T-helper 1 cell (primary cell): ENCODE data around the gene S100A8.

Experiments
- DNase-seq, 5 donors: peaks; one replicate each; pipeline ENCODE4 v3.0.0-alpha.2; 2012 to 2020

The S100A8 gene

DNA sequence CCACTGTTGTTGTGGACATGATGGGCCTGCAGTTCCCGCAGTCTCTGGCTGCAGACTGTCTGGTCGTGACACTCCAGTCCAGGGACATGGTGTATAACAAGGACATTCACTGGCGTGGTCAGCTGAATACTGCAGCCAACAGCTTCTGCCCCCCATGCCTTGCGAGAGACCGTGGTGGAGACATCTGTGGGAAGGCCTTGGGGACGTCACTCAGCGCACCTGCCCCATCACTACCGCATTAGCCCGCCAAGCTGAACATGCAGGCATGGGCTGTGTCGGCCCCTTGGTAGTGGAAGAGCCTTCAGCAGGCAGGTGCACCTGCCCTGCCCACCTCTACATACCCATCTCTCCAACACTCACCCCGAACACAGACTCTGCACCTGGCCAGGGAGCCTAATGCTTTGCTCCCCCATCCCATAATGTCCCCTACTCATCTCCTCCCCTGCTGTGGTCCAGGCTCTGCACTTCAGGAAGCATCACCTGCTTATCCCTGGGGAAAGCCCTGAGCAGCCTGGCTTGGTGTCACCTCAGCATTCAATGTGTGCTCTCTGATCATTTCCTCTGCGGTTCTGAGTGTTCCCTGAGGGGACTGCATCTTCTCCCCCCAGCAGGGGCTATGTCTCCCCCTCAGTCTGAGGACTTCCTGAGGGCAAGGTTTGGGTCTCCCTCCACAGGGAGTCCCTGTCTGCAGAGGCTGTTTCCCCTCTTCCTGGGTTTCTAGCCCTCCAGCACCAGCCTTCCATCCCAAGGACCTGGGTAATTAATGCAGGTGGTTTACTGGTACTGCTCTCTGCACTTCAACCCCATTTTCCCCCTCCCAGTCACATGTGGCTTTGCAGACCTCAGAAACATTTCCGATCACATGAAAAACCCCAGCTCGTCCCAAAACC, 45.4 kb downstream of the S100A8 start:
- DNase-seq: no peak

DNA sequence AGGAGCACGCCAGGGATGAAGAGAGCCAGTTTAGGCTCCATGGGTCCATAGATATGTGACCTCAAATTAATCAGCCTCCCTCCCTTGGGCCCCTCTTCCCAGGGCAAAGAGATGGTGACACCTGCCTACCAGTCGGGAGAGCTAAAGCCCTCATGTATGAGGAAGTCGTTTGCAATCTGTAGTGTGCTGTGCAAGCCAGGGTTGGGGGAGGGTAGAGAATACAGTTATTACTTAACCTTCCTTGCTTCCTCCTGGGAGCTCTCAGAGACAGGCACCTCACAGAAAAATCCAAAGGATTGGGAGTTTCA, 46.2 kb downstream of the S100A8 start:
- no peak for DNase-seq

DNA sequence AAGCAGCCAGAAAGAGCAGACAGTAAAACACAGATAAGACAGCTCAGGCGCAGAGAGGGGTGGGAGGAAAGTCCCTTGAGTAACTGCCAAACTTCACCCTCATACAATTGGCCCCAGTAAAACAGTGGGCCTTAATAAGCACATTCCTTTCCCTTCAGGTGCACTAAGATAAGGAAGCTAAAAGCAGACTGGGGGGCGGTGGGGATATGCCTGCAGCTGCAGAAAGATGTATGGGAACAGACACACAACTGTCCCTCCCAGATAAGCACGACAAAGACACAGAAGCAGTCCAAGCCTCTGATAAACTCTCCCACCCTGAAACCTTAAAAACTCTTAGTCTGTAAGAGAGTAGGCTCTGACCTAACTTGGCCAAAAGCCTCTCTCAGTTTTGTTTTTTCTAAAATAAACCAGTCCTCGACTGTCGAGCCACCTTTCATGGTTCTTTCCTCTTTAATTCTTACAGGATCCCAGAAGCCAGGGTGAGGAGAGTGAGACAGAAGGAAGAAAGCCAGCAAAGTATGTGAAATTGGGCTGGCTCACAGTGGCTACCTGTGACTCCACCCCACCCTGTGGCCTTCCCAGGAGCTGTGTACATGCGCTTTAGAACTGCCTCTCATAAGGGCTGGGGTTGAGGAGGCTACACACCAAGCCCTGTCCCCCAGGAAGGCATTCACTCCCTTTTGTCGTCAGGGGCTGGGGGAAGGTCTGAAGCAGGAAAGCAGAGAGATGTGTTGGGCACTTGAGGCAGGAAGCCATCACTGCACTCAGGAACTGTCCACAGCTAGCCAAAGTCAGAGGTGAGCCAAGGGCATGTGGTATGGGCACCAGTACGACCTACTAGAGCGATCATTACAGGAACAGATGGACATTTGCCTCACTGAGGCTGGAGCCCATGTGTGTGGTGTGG, 46.8 kb downstream of the S100A8 start:
- DNase-seq: peak in 1 of 5 donors; percentile 33

- no peak for DNase-seq
Measured at GRCh38 chr1:153343040-153343681, 47.7 kb downstream of the S100A8 start.

- DNase-seq: no peak
Measured at GRCh38 chr1:153342178-153342577, 48.7 kb downstream of the S100A8 start.

GRCh38 chr1:153341431-153341934, 49.4 kb downstream of the S100A8 start:
- DNase-seq: no peak

GRCh38 chr1:153340356-153340755, 50.5 kb downstream of the S100A8 start:
- no peak for DNase-seq
